AG04449 (cell line): Measurements from ENCODE around the gene CTSC.

Experiments
- CTCF ChIA-PET: fragments of 350-600 bp; formaldehyde crosslinking; extraction: SDS; loops from one replicate; lab custom pipeline; 2021; ENCODE audit warnings: antibody characterized with exemption; lab: Yijun Ruan, JAX
- POLR2A ChIA-PET: fragments of 400-600, 350-600 bp; formaldehyde crosslinking; extraction: SDS; loops from one replicate; lab custom pipeline; 2020; ENCODE audit warnings: antibody characterized with exemption, inconsistent platforms; lab: Yijun Ruan, JAX
- DNase-seq: peaks from one replicate; pipeline ENCODE4 v3.0.0-alpha.2; 2010; ENCODE audit warnings: low read depth, low spot score
- H3K4me3 ChIP-seq: 2 replicates; pipeline ENCODE4 v1.5.1; 2011; ENCODE audit warnings: low read depth, mild to moderate bottlenecking, control low read depth, low read length
- CTCF ChIP-seq: IDR thresholded peaks from one replicate; pipeline ENCODE4 v1.5.1; 2011; ENCODE audit warnings: mild to moderate bottlenecking, moderate library complexity, low read length, control low read depth, inconsistent platforms; ENCODE audit not compliant: insufficient read depth; ENCODE audit errors: missing control alignments

Gene CTSC

DNA sequence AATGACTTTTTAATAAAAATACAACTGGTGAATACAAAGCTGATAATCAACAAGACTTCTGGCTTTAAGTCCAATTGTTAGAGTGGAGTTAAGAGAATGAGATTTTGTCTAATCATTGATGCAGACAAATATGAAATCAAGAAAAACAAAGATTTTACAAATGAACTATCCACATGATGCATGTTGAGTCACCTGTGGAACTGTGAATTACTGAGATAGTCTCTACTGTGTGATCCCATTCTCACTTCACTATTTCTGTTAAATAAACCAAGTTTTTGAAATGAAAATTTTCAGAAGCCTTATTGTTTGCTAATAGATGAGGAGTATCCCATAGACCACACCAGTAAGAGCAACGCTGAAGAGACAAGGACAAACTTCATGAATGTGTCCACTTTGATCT lies 8.4 kb upstream of the CTSC start:
- CTCF ChIA-PET: interaction anchor here (1.0 kb wide), 1 partner anchor 10 kb away, joined by 3 read pairs; no protein-coding TSS in a partner anchor
- H3K4me3 ChIP-seq: no peak overlapping the region
- TF ChIP-seq CTCF: no peak
- no peak for DNase-seq
- POLR2A ChIA-PET: no interaction called here

- DNase-seq: no peak
- TF ChIP-seq CTCF: no peak
- CTCF ChIA-PET: interaction anchor here (1.0 to 1.6 kb wide), 2 partner anchors 10 to 199 kb away, joined by 3 read pairs; no protein-coding TSS in a partner anchor
- H3K4me3 ChIP-seq: no peak overlapping the region
- POLR2A ChIA-PET: no interaction called here
Observed at GRCh38 chr11:88345408-88345807, 7.9 kb upstream of the CTSC start.

DNA sequence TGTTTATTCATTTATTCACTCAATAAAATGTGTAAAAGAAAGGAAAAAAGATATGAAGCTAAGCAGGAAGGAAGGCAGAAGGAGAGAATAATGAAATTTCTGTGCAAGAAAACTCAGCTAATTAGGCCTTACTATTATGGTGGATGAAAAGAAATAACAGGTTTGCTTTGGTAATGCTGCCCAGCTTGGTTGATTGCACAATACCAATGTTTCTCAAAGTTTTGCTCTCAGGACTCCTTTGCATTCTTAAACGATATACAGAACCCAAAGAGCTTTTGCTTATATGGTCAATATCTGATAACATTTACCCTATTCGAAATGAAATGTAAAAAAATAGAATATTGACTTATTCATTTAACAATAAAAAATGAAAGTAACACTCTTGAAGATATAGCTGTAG lies 7.3 kb upstream of the CTSC start:
- no peak for TF ChIP-seq CTCF
- ChIA-PET POLR2A (no interaction called here), CTCF (interaction anchor here (1.6 kb wide), 1 partner anchor 199 kb away, joined by 3 read pairs; no protein-coding TSS in a partner anchor)
- no peak for DNase-seq
- no peak overlapping the region for H3K4me3 ChIP-seq

DNA sequence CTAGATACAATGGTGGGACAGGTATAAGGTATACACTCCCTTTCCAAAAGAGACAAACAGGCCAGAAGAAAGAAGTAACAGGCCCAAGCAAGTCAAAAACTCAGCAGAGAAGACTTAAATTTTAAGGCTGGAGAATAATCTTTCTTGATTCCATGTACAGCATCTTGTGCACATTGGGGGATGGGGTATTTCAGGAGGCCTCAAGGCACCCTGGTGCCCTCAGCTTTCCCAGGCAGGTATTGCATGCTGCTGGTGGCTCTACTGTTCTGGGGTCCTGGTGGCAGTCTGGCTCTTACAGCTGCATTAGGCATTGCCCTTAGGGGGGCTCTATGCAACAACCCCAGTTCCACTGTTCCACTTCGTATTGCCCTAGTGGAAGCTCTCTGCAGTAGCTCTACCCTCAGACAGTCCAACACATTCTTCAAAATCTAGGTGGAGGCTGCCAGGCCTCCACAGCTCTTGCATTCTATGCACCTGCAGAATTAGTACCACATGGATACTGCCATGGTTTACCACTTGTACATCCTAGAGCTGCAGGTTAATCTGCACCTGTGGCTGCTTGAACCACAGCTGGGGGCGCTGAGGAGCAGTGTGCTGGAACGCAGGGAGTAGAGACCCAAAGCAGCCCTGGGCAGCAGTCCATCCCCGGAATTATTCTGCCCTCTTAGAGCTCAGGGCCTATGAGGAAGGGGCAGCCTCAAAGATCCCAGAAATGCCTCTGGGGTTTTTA lies 4.2 kb upstream of the CTSC start:
- H3K4me3 ChIP-seq: no peak overlapping the region
- ChIA-PET CTCF (interaction anchor here (1.5 kb wide), 1 partner anchor 42 kb away, joined by 3 read pairs; no protein-coding TSS in a partner anchor), POLR2A (no interaction called here)
- no peak for TF ChIP-seq CTCF
- DNase-seq: no peak

GRCh38 chr11:88340366-88340935 lies 2.9 kb upstream of the CTSC start:
- CTCF ChIA-PET: no interaction called here

More at GRCh38 chr11:88340366-88340935, 2.9 kb upstream of the CTSC start:
- no peak for TF ChIP-seq CTCF
- POLR2A ChIA-PET: no interaction called here
- H3K4me3 ChIP-seq: no peak overlapping the region
- no peak for DNase-seq
